OCI-LY3 (cell line): ENCODE results near the gene RORB.

Experiments
- CTCF ChIP-seq: fragments of 200-600, 300-600 bp; sonication (generic); IDR thresholded peaks from 2 replicates; pipeline ENCODE4 v1.5.1; 2014; ENCODE audit warnings: antibody characterized with exemption, low read length, low read depth
- EZH2phosphoT487 ChIP-seq: fragments of 200-600 bp; shearing (Covaris generic); IDR thresholded peaks from 2 replicates; pipeline ENCODE4 v1.6.1; 2018; ENCODE audit warnings: antibody characterized with exemption, mixed run types, low read depth

GRCh38 chr9:74555565-74555964, 58.4 kb downstream of the RORB start:
- no peak for TF ChIP-seq CTCF
- no peak for TF ChIP-seq EZH2phosphoT487
